ENCODE data around the gene YIPF7. TPM values are rescaled to one million over a fixed set of nuclear protein-coding genes. Genes with fewer than 3 reads are reported as not detected.

YIPF7 gene
- total RNA-seq, 1 experiment from 2014 or later, result not detected

GRCh38 chr4:44678094-44679041, 26.9 kb upstream of the YIPF7 start, which contains the start of gene GUF1 (continued):
- 0 out of 2 replicates have a peak, but pooled peaks have one; percentile 45 for TF ChIP-seq TEAD1 (CRISPR knock-in tag; IDR thresholded peaks at IDR 0.05)
- TF ChIP-seq RELA (CRISPR knock-in tag; IDR thresholded peaks at IDR 0.05; ENCODE audit: borderline replicate concordance), result no peak
- TF ChIP-seq RORB (CRISPR knock-in tag; IDR thresholded peaks at IDR 0.05), result no peak
- TF ChIP-seq USF1 (CRISPR knock-in tag; IDR thresholded peaks at IDR 0.05), result peak; percentile 96
- TF ChIP-seq CREB1 (CRISPR knock-in tag; IDR thresholded peaks at IDR 0.05), result peak; percentile 82
- no peak for TF ChIP-seq ZNF138 (CRISPR knock-in tag; conservative IDR thresholded peaks at IDR 0.05)
- no peak for TF ChIP-seq IRF1 (CRISPR knock-in tag; IDR thresholded peaks at IDR 0.05)
- TF ChIP-seq ZNF671 (CRISPR knock-in tag; IDR thresholded peaks at IDR 0.05), result no peak
- peak; percentile 96 for TF ChIP-seq USF2 (CRISPR knock-in tag; IDR thresholded peaks at IDR 0.05)
- TF ChIP-seq NFYB (CRISPR knock-in tag; conservative IDR thresholded peaks at IDR 0.05; ENCODE audit: low read depth), result no peak
- no peak for TF ChIP-seq MYBL2 (CRISPR knock-in tag; IDR thresholded peaks at IDR 0.05)
- TF ChIP-seq ZNF416 (CRISPR knock-in tag; IDR thresholded peaks at IDR 0.05), result no peak
- no peak for TF ChIP-seq ATF2 (CRISPR knock-in tag; IDR thresholded peaks at IDR 0.05; ENCODE audit: borderline replicate concordance, low read depth)
- 0 out of 2 replicates have a peak, but pooled peaks have one; percentile 71 for TF ChIP-seq AFF4 (CRISPR knock-in tag; IDR thresholded peaks at IDR 0.05; ENCODE audit: borderline replicate concordance)
- peak; percentile 94 for TF ChIP-seq CREM (CRISPR knock-in tag; IDR thresholded peaks at IDR 0.05)
- no peak for TF ChIP-seq CDX4 (CRISPR knock-in tag; IDR thresholded peaks at IDR 0.05; ENCODE audit: borderline replicate concordance)
- TF ChIP-seq ZNF263 (CRISPR knock-in tag; IDR thresholded peaks at IDR 0.05; ENCODE audit: low read depth), result no peak
- TF ChIP-seq ARID4B (CRISPR knock-in tag; IDR thresholded peaks at IDR 0.05; ENCODE audit: borderline replicate concordance), result no peak
- TF ChIP-seq ATF1 (CRISPR knock-in tag; IDR thresholded peaks at IDR 0.05), result no peak
- TF ChIP-seq KAT7 (CRISPR knock-in tag; IDR thresholded peaks at IDR 0.05; ENCODE audit: borderline replicate concordance), result no peak
- TF ChIP-seq ZNF425 (CRISPR knock-in tag; conservative IDR thresholded peaks at IDR 0.05), result no peak
